A673 (cell line): ENCODE data around the gene UEVLD.

Source experiments
- EZH2 ChIP-seq: fragments of 200-600 bp; sonication (generic); IDR thresholded peaks from 2 replicates; pipeline ENCODE4 v1.6.1; 2017; ENCODE audit warnings: borderline replicate concordance, low read depth, mild to moderate bottlenecking, mixed read lengths, antibody characterized with exemption, low read length; ENCODE audit not compliant: poor library complexity, severe bottlenecking
- TF ChIP-seq, protein P1 (sequence below): fragments of 300-800, 200-600 bp; sonication (generic); conservative IDR thresholded peaks from 2 replicates; pipeline ENCODE4 v1.5.1; 2017; ENCODE audit warnings: low read depth, mild to moderate bottlenecking, antibody characterized with exemption, low read length, moderate library complexity, mixed read lengths

DNA sequence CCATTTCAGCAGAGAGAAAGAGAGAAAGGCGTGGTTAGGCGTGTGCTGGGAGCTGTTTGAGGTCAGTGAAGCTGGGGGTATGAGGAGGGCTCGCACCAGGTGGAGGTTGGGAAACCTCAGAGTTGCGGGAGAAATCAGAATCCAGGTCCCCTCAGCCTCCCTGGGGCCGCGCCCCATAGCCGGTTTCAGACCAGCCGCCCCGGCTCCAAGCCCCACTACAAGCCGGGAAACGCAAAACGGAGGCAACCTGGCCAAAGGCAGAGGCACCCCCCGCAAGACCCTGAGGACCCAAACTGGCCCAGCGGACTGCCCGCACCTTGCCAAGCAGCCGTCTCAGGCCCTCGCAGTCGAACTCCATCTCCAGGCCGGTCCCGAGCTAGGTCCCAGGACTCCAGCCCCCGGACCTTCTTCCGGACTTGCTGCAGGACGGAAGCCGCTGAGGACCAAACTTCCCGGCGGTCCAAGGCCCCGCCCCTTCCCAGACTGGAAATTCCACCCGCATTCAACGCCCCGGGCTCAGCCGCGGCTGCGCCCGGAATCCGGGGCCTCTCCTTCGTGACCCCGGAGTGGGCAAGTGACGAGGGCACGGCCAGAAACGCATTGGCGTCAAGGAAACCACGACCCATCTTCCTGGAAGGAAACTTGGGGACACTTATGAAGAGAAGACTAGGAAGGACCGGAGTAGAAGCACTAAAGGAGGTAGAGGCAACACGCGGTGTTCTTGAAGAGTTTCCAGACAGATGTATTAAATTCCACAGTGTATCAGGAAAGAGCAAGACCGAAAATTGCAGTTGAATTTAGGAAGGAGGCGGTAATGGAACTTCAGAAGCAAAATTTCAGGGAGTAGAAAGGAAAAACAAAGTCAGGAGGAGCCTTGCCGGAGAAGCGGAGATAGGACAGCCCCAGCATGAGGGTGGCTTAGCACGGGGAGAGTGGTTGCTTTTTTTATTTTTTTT, at the start of gene UEVLD:
- TF ChIP-seq, protein P1, sequence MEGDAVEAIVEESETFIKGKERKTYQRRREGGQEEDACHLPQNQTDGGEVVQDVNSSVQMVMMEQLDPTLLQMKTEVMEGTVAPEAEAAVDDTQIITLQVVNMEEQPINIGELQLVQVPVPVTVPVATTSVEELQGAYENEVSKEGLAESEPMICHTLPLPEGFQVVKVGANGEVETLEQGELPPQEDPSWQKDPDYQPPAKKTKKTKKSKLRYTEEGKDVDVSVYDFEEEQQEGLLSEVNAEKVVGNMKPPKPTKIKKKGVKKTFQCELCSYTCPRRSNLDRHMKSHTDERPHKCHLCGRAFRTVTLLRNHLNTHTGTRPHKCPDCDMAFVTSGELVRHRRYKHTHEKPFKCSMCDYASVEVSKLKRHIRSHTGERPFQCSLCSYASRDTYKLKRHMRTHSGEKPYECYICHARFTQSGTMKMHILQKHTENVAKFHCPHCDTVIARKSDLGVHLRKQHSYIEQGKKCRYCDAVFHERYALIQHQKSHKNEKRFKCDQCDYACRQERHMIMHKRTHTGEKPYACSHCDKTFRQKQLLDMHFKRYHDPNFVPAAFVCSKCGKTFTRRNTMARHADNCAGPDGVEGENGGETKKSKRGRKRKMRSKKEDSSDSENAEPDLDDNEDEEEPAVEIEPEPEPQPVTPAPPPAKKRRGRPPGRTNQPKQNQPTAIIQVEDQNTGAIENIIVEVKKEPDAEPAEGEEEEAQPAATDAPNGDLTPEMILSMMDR: no peak
- TF ChIP-seq EZH2: no peak
